H9 (cell line): ENCODE data around the gene CFAP299. TPM values are rescaled to one million over a fixed set of nuclear protein-coding genes. Genes with fewer than 3 reads are reported as not detected.

Experiments used
- DNase-seq: peaks from one replicate; pipeline ENCODE4 v3.0.0-alpha.2; 2017
- H2AFZ ChIP-seq: one replicate; pipeline ENCODE4 v1.6.1; 2013; ENCODE audit warnings: mild to moderate bottlenecking, low read length, control low read depth, moderate library complexity
- H2AK5ac ChIP-seq: 2 replicates; pipeline ENCODE4 v1.6.1; 2013; ENCODE audit warnings: low read length, control low read depth, mixed read lengths; ENCODE audit not compliant: insufficient read length
- H2BK120ac ChIP-seq: one replicate; pipeline ENCODE4 v1.6.1; 2013; ENCODE audit warnings: low read depth, mild to moderate bottlenecking, low read length, control low read depth, inconsistent platforms; ENCODE audit not compliant: poor library complexity, severe bottlenecking
- H2BK12ac ChIP-seq: 2 replicates; pipeline ENCODE4 v1.6.1; 2013; ENCODE audit warnings: low read length, control low read depth, mixed read lengths, low read depth; ENCODE audit not compliant: insufficient read length
- H2BK15ac ChIP-seq: 2 replicates; pipeline ENCODE4 v1.6.1; 2013; ENCODE audit warnings: low read depth, low read length, control low read depth
- H2BK20ac ChIP-seq: one replicate; pipeline ENCODE4 v1.6.1; 2013; ENCODE audit warnings: low read depth, mild to moderate bottlenecking, low read length, control low read depth, inconsistent platforms; ENCODE audit not compliant: poor library complexity, severe bottlenecking
- H2BK5ac ChIP-seq: 2 replicates; pipeline ENCODE4 v1.6.1; 2013; ENCODE audit warnings: low read length, control low read depth, mixed read lengths; ENCODE audit not compliant: insufficient read length
- H3K14ac ChIP-seq: 2 replicates; pipeline ENCODE4 v1.6.1; 2013; ENCODE audit warnings: low read length, control low read depth; ENCODE audit not compliant: insufficient read depth
- H3K18ac ChIP-seq: 2 replicates; pipeline ENCODE4 v1.6.1; 2013; ENCODE audit warnings: low read depth, mild to moderate bottlenecking, mixed read lengths, low read length, control low read depth; ENCODE audit not compliant: insufficient read length
- H3K23ac ChIP-seq: 2 replicates; pipeline ENCODE4 v1.6.1; 2013; ENCODE audit warnings: low read length, control low read depth, mixed read lengths, low read depth; ENCODE audit not compliant: insufficient read length
- H3K23me2 ChIP-seq: 2 replicates; pipeline ENCODE4 v1.6.1; 2013; ENCODE audit warnings: low read depth, mild to moderate bottlenecking, mixed read lengths, low read length, control low read depth; ENCODE audit not compliant: insufficient read length, poor library complexity, severe bottlenecking
- H3K27ac ChIP-seq: 2 replicates; pipeline ENCODE4 v1.5.1; 2013; ENCODE audit warnings: low read length, control low read depth, mixed read lengths, low read depth; ENCODE audit not compliant: insufficient read length
- H3K27me3 ChIP-seq: 2 replicates; pipeline ENCODE4 v1.6.1; 2013; ENCODE audit warnings: low read length, control low read depth, inconsistent platforms; ENCODE audit not compliant: insufficient read depth
- H3K4ac ChIP-seq: 2 replicates; pipeline ENCODE4 v1.6.1; 2013; ENCODE audit warnings: low read depth, mild to moderate bottlenecking, control low read depth, inconsistent platforms, low read length, moderate library complexity
- H3K4me1 ChIP-seq: 2 replicates; pipeline ENCODE4 v1.6.1; 2013; ENCODE audit warnings: low read length, control low read depth, inconsistent platforms; ENCODE audit not compliant: insufficient read depth
- H3K4me2 ChIP-seq: 2 replicates; pipeline ENCODE4 v1.6.1; 2013; ENCODE audit warnings: low read length, control low read depth, mixed read lengths; ENCODE audit not compliant: insufficient read length, insufficient read depth
- H3K56ac ChIP-seq: 2 replicates; pipeline ENCODE4 v1.6.1; 2013; ENCODE audit warnings: low read depth, mild to moderate bottlenecking, mixed read lengths, low read length, control low read depth; ENCODE audit not compliant: insufficient read length
- H3K79me1 ChIP-seq: 2 replicates; pipeline ENCODE4 v1.6.1; 2013; ENCODE audit warnings: low read depth, mild to moderate bottlenecking, moderate library complexity, low read length, control low read depth, inconsistent platforms; ENCODE audit not compliant: insufficient read depth, poor library complexity, severe bottlenecking
- H3K79me2 ChIP-seq: 2 replicates; pipeline ENCODE4 v1.6.1; 2013; ENCODE audit warnings: low read length, control low read depth, inconsistent platforms; ENCODE audit not compliant: insufficient read depth
- H3K9ac ChIP-seq: 2 replicates; pipeline ENCODE4 v1.6.1; 2013; ENCODE audit warnings: low read length, control low read depth, mixed read lengths; ENCODE audit not compliant: insufficient read length; ENCODE audit errors: extremely low read depth
- H3K9me3 ChIP-seq: one replicate; pipeline ENCODE4 v1.6.1; 2013; ENCODE audit warnings: low read depth, low read length, inconsistent platforms; ENCODE audit not compliant: control insufficient read depth
- H3T11ph ChIP-seq: one replicate; pipeline ENCODE4 v1.6.1; 2013; ENCODE audit warnings: mild to moderate bottlenecking, low read length, control low read depth, inconsistent platforms
- H4K20me1 ChIP-seq: one replicate; pipeline ENCODE4 v1.6.1; 2013; ENCODE audit not compliant: control insufficient read depth, insufficient read length, insufficient read depth
- H4K5ac ChIP-seq: 2 replicates; pipeline ENCODE4 v1.6.1; 2013; ENCODE audit warnings: low read depth, mild to moderate bottlenecking, mixed read lengths, low read length, control low read depth; ENCODE audit not compliant: insufficient read length
- H4K8ac ChIP-seq: replicated peaks from 2 replicates; pipeline ENCODE4 v1.6.1; 2013; ENCODE audit warnings: low read length, control low read depth, mixed read lengths, low read depth; ENCODE audit not compliant: insufficient read length
- H4K91ac ChIP-seq: 2 replicates; pipeline ENCODE4 v1.6.1; 2013; ENCODE audit warnings: low read depth, mild to moderate bottlenecking, moderate library complexity, mixed read lengths, low read length, control low read depth; ENCODE audit not compliant: insufficient read length
- H3K27ac Mint-ChIP-seq, 3 experiments: 2 replicates in 2 of 3; 3 replicates in 1 of 3; pipeline ENCODE4 v1.8.0; 2020 to 2021; ENCODE audit warnings: mixed read lengths in 3 of 3, mild to moderate bottlenecking in 1 of 3, moderate library complexity in 1 of 3
- H3K27me3 Mint-ChIP-seq: 2 replicates; pipeline ENCODE4 v1.8.0; 2021; ENCODE audit warnings: low read depth, mild to moderate bottlenecking, moderate library complexity, mixed read lengths
- H3K36me3 Mint-ChIP-seq, 3 experiments: 2 replicates in 2 of 3; 3 replicates in 1 of 3; pipeline ENCODE4 v1.8.0; 2020 to 2021; ENCODE audit warnings: low read depth in 3 of 3, mixed read lengths in 3 of 3; ENCODE audit not compliant: insufficient read depth in 1 of 3
- H3K4me1 Mint-ChIP-seq, 2 experiments: 2 replicates each; pipeline ENCODE4 v1.8.0; 2020; ENCODE audit warnings: mixed read lengths in 2 of 2
- H3K4me3 Mint-ChIP-seq, 2 experiments: 2 replicates in 1 of 2; 3 replicates in 1 of 2; pipeline ENCODE4 v1.8.0; 2020 to 2021; ENCODE audit warnings: mild to moderate bottlenecking in 2 of 2, mixed read lengths in 2 of 2, moderate library complexity in 1 of 2
- H3K9me3 Mint-ChIP-seq, 2 experiments: 2 replicates in 1 of 2; 3 replicates in 1 of 2; pipeline ENCODE4 v1.8.0; 2020; ENCODE audit warnings: mild to moderate bottlenecking in 2 of 2, mixed read lengths in 2 of 2, moderate library complexity in 1 of 2
- WGBS: extraction: QIAGEN DNeasy Blood & Tissue Kit; methylation state at CpG from one replicate; pipeline ENCODE4 v1.1.7; 2013; ENCODE audit warnings: missing lambda C conversion rate, low lambda C conversion rate, mixed read lengths; ENCODE audit not compliant: insufficient read length; ENCODE audit errors: extremely low coverage; 5-methylcytosine and 5-hydroxymethylcytosine counted together
- total RNA-seq: library from RNA; stranded (reverse); gene quantifications from 2 replicates; pipeline ENCODE4 v1.2.1, GENCODE V29; 2021
- TF ChIP-seq, protein P1 (sequence below): fragments of 200-600 bp; sonication (generic); conservative IDR thresholded peaks from 3 replicates; pipeline ENCODE4 v1.8.0; 2021; ENCODE audit warnings: antibody characterized with exemption, mild to moderate bottlenecking

Gene CFAP299
- total RNA-seq, 1 experiment from 2014 or later = not detected

DNA sequence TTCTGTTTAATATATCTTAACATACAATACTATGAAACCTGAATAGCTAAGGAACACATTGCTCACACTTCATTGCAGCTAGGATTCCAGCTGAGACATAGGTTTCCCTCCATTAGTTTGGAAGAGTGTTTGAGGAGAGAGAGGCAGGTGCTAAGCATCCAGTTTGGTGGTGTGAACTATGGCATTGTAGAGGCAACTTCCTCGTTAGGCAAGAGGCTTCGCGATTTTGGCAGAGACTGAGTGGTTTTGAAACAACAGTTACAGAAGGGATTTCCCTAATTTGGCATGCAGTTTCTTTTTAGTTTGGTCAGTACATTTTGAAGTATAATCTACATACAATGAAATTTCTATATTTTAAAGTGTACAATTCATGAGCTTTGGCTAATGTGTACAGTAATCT lies 577.9 kb downstream of the CFAP299 start:
- no peaks in the 10 kb centered on the region for H3K79me2 ChIP-seq
- H4K5ac ChIP-seq = no peak overlapping the region
- no peak overlapping the region for H3K14ac ChIP-seq
- H2BK12ac ChIP-seq = no peak overlapping the region
- DNase-seq = no peak
- H4K91ac ChIP-seq = no peak overlapping the region
- no peak overlapping the region for H3K23ac ChIP-seq
- no peaks in the 10 kb centered on the region for H4K20me1 ChIP-seq
- H2BK5ac ChIP-seq = no peak overlapping the region
- H3K27me3 ChIP-seq = no peaks in the 10 kb centered on the region
- H3K18ac ChIP-seq = no peak overlapping the region
- Mint-ChIP-seq H3K27me3 (no peaks in the 10 kb centered on the region; the same call in 1 of the 2 replicates), H3K4me1 (no peaks in the 10 kb centered on the region), H3K36me3 (no peaks in the 10 kb centered on the region), H3K4me3 (no peak overlapping the region), H3K9me3 (peaks cover 0 to 3% of the 10 kb centered on the region in 2 experiments; a peak in 2 of 5 replicates), H3K27ac (no peak overlapping the region)
- no peak overlapping the region for H3K56ac ChIP-seq
- H4K8ac ChIP-seq = no peak overlapping the region
- no CpG with 5 or more reads among the region's 3 CpGs for WGBS
- no peak overlapping the region for H2BK15ac ChIP-seq
- no peak overlapping the region for H2AFZ ChIP-seq
- H3K23me2 ChIP-seq = no peaks in the 10 kb centered on the region
- no peak overlapping the region for H3K4me2 ChIP-seq
- H3K4me1 ChIP-seq = no peaks in the 10 kb centered on the region
- no peaks in the 10 kb centered on the region for H3K9me3 ChIP-seq
- no peak overlapping the region for H2BK20ac ChIP-seq
- no peak overlapping the region for H3T11ph ChIP-seq
- H3K9ac ChIP-seq = no peak overlapping the region
- H2BK120ac ChIP-seq = no peak overlapping the region
- H2AK5ac ChIP-seq = no peak overlapping the region
- H3K27ac ChIP-seq = no peak overlapping the region
- no peaks in the 10 kb centered on the region for H3K79me1 ChIP-seq
- no peak overlapping the region for H3K4ac ChIP-seq
- TF ChIP-seq, protein P1, sequence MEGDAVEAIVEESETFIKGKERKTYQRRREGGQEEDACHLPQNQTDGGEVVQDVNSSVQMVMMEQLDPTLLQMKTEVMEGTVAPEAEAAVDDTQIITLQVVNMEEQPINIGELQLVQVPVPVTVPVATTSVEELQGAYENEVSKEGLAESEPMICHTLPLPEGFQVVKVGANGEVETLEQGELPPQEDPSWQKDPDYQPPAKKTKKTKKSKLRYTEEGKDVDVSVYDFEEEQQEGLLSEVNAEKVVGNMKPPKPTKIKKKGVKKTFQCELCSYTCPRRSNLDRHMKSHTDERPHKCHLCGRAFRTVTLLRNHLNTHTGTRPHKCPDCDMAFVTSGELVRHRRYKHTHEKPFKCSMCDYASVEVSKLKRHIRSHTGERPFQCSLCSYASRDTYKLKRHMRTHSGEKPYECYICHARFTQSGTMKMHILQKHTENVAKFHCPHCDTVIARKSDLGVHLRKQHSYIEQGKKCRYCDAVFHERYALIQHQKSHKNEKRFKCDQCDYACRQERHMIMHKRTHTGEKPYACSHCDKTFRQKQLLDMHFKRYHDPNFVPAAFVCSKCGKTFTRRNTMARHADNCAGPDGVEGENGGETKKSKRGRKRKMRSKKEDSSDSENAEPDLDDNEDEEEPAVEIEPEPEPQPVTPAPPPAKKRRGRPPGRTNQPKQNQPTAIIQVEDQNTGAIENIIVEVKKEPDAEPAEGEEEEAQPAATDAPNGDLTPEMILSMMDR = no peak
